ENCODE results near the gene FGD2. TPM values are rescaled to one million over a fixed set of nuclear protein-coding genes. Genes with fewer than 3 reads are reported as not detected.

Gene FGD2
- total and polyA plus RNA-seq, 2 experiments from 2014 or later: 0.13 to 0.14 TPM

DNA sequence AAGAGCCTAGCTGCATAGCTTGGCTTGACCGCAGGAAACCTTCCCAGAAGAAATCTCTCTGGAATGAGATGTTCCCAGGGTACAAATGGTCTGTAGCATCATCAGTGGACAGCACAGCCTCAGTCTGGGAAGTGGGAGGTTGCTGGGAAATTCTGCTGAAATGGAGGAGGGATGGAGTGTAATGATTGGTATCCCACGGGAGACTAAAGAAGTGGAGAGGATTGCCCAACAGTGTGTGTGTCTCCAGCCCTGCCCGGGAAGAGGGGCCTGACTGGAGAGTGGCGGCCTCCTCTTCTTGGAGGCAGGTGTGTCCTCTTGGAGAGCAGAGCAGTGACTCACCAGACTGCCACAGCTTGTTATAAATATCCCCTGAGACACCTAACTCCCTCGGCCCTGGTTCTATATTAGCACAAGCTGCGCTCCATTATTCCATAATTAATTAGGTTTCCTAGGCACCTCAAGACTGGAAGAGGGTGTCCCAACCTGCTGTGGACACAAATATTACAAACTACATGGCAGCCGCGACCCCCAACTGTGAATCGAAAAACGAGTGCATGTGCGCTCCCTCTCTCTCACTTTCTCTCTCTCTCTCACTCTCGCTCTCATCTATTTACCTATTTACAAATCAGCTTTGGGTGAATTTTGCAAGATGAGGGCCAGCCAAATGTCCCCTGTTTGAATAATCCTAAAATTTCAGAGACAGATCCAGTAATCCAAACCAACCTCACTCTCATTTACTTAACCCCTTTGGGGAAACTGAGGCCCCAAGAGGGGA is 68.8 kb downstream of the FGD2 start (continued):
- TF ChIP-seq REST (IDR thresholded peaks at IDR 0.05; ENCODE audit: unreplicated experiment) (no peak), ETS1 (IDR thresholded peaks at IDR 0.05) (no peak)

- Histone ChIP-seq H3K27me3 (ENCODE audit: insufficient read depth) (no peaks in the 10 kb centered on the region), H3K4me3 (no peak overlapping the region), H3K4me1 (ENCODE audit: insufficient read depth) (peaks cover 13% of the 10 kb centered on the region), H3K27ac (ENCODE audit: low read depth) (peak overlapping the region; percentile 43; the same call in 1 of the 2 replicates), H3F3A (replicated peaks; ENCODE audit: low read depth) (peaks cover 6% of the 10 kb centered on the region; the same call in 1 of the 2 replicates), H3K36me3 (ENCODE audit: insufficient read depth) (no peaks in the 10 kb centered on the region; the same call in 1 of the 2 replicates), H4K20me1 (replicated peaks; ENCODE audit: insufficient read depth) (no peaks in the 10 kb centered on the region), H2AFZ (peak overlapping the region; percentile 49), H3K4me2 (peak overlapping the region; percentile 54), H3K9me2 (ENCODE audit: insufficient read depth) (no peaks in the 10 kb centered on the region), H3K79me2 (replicated peaks; ENCODE audit: insufficient read depth) (no peaks in the 10 kb centered on the region)
- Mint-ChIP-seq H3K27ac (no peak overlapping the region), H3K4me3 (no peak overlapping the region), H3K9me3 (peaks cover 8% of the 10 kb centered on the region), H3K36me3 (ENCODE audit: low read depth) (peaks cover 9% of the 10 kb centered on the region; the same call in 1 of the 3 replicates), H3K27me3 (ENCODE audit: insufficient read depth, low read depth, poor library complexity) (peaks cover 16% of the 10 kb centered on the region), H3K4me1 (peaks cover 24% of the 10 kb centered on the region)
- DNase-seq (ENCODE audit: low spot score) (no peak), ATAC-seq (peak; percentile 84)
- TF ChIP-seq REST (IDR thresholded peaks at IDR 0.05; ENCODE audit: unreplicated experiment): no peak
- no peak for TF ChIP-seq ZNF462 (CRISPR knock-in tag; IDR thresholded peaks at IDR 0.05)
- TF ChIP-seq EZH2 (IDR thresholded peaks at IDR 0.05; ENCODE audit: low read depth, unreplicated experiment): no peak
- TF ChIP-seq CREB1 (CRISPR knock-in tag; IDR thresholded peaks at IDR 0.05; ENCODE audit: low read depth): no peak
- no peak for TF ChIP-seq ZNF114 (CRISPR knock-in tag; IDR thresholded peaks at IDR 0.05)
- no peak for TF ChIP-seq NANOG (IDR thresholded peaks at IDR 0.05; ENCODE audit: borderline replicate concordance)
These were observed 71.9 kb downstream of the FGD2 start for GRCh38 chr6:37077191-37077904.
